GM12878 (cell line): ENCODE data around the gene APC2. TPM values are rescaled to one million over a fixed set of nuclear protein-coding genes. Genes with fewer than 3 reads are reported as not detected.

Source experiments
- ATAC-seq: fragments of 200-7000 bp; cut with Tn5 transposase; 3 replicates; pipeline ENCODE4 v1.9.1; 2020; ENCODE audit warnings: mild to moderate bottlenecking, moderate library complexity
- BruUV-seq: library from RNA; stranded (reverse); fragments of 400-500 nt; replicated peaks from 2 replicates; lab custom pipeline; 2021; lab: Mats Ljungman, UMichigan
- CTCF ChIA-PET: fragments of 300-600 bp; sonication (Branson Sonifier 250); formaldehyde crosslinking; extraction: SDS; loops from one replicate; lab custom pipeline; 2021; ENCODE audit warnings: inconsistent platforms; lab: Yijun Ruan, JAX
- POLR2A ChIA-PET: fragments of 350-600 bp; formaldehyde crosslinking; extraction: SDS; loops from one replicate; lab custom pipeline; 2021; ENCODE audit warnings: inconsistent platforms; lab: Charles Lee
- RAD21 ChIA-PET: fragments of 300-600 bp; sonication (Branson Sonifier 250); formaldehyde crosslinking; loops from one replicate; lab custom pipeline; 2023; ENCODE audit warnings: antibody characterized with exemption; ENCODE audit not compliant: unreplicated experiment; lab: Charles Lee
- SMC1A ChIA-PET: fragments of 300-600 bp; sonication (Branson Sonifier 250); formaldehyde crosslinking; loops from one replicate; lab custom pipeline; 2023; ENCODE audit not compliant: unreplicated experiment, uncharacterized antibody; lab: Charles Lee
- DNase-seq: peaks from one replicate; pipeline ENCODE4 v3.0.0-alpha.2; 2011; ENCODE audit warnings: low read depth, low spot score
- FAIRE-seq: peaks from 3 replicates; lab custom pipeline; 2011; peaks lifted over from hg19 to GRCh38; lab: Jason Lieb, UNC
- H2AFZ ChIP-seq: 2 replicates; pipeline ENCODE4 v1.6.0; 2011; ENCODE audit warnings: low read depth, low read length, control low read depth; ENCODE audit not compliant: control insufficient read depth
- H3K27ac ChIP-seq: 2 replicates; pipeline ENCODE4 v1.5.1; 2011; ENCODE audit warnings: control low read depth; ENCODE audit not compliant: control insufficient read depth, insufficient read depth
- H3K27me3 ChIP-seq, 2 experiments: replicated peaks in 1 of 2; 2 replicates each; pipeline versions ENCODE4 v1.6.0 to v1.6.1; 2011; ENCODE audit warnings: low read length in 1 of 2; ENCODE audit not compliant: control insufficient read depth in 2 of 2, insufficient read depth in 2 of 2
- H3K36me3 ChIP-seq, 2 experiments: 2 replicates each; pipeline ENCODE4 v1.5.1; 2011; ENCODE audit warnings: low read length in 1 of 2; ENCODE audit not compliant: control insufficient read depth in 2 of 2, insufficient read depth in 2 of 2
- H3K4me1 ChIP-seq: 2 replicates; pipeline ENCODE4 v1.6.1; 2011; ENCODE audit warnings: mild to moderate bottlenecking, low read length, moderate library complexity, mixed read lengths; ENCODE audit not compliant: control insufficient read depth, insufficient read depth
- H3K4me2 ChIP-seq: 2 replicates; pipeline ENCODE4 v1.6.0; 2011; ENCODE audit warnings: control low read depth; ENCODE audit not compliant: control insufficient read depth, insufficient read depth
- H3K4me3 ChIP-seq: fragments of 200-600 bp; sonication (generic); 2 replicates; pipeline ENCODE4 v1.5.1; 2016
- H3K79me2 ChIP-seq: 2 replicates; pipeline ENCODE4 v1.6.0; 2011; ENCODE audit warnings: low read length; ENCODE audit not compliant: control insufficient read depth, insufficient read depth
- H3K9ac ChIP-seq: 2 replicates; pipeline ENCODE4 v1.8.0; 2011; ENCODE audit warnings: low read length, control low read depth, mixed read lengths; ENCODE audit not compliant: control insufficient read depth, insufficient read depth
- H3K9me3 ChIP-seq: replicated peaks from 3 replicates; pipeline ENCODE4 v1.5.1; 2011; ENCODE audit warnings: mild to moderate bottlenecking, low read length; ENCODE audit not compliant: control insufficient read depth, insufficient read depth
- H4K20me1 ChIP-seq: 2 replicates; pipeline ENCODE4 v1.6.0; 2011; ENCODE audit not compliant: control insufficient read depth, insufficient read depth
- DPF2 ChIP-seq: fragments of 450-650 bp; IDR thresholded peaks from 2 replicates; pipeline ENCODE4 v1.6.1; 2017; ENCODE audit warnings: mild to moderate bottlenecking
- E4F1 ChIP-seq: fragments of 450-650 bp; IDR thresholded peaks from 2 replicates; pipeline ENCODE4 v1.6.1; 2018; ENCODE audit warnings: borderline replicate concordance, mild to moderate bottlenecking; ENCODE audit not compliant: partially characterized antibody
- ELK1 ChIP-seq: IDR thresholded peaks from 2 replicates; pipeline ENCODE4 v1.6.1; 2012; ENCODE audit warnings: low read depth, low read length, improper control_type of control experiment
- MLLT1 ChIP-seq: fragments of 450-650 bp; IDR thresholded peaks from 2 replicates; pipeline ENCODE4 v1.6.1; 2016; ENCODE audit warnings: mild to moderate bottlenecking
- RAD21 ChIP-seq: IDR thresholded peaks from 2 replicates; pipeline ENCODE4 v1.6.1; 2011; ENCODE audit warnings: mild to moderate bottlenecking, low read depth, low read length, moderate library complexity; ENCODE audit not compliant: insufficient read depth
- SIX5 ChIP-seq: IDR thresholded peaks from 2 replicates; pipeline ENCODE4 v1.6.1; 2011; ENCODE audit warnings: mild to moderate bottlenecking, low read depth, low read length, moderate library complexity; ENCODE audit not compliant: severe bottlenecking
- SMARCA5 ChIP-seq: fragments of 450-650 bp; IDR thresholded peaks from 2 replicates; pipeline ENCODE4 v1.6.1; 2017; ENCODE audit warnings: mild to moderate bottlenecking
- STAT3 ChIP-seq: IDR thresholded peaks from 2 replicates; pipeline ENCODE4 v1.6.1; 2011; ENCODE audit warnings: low read depth, low read length, improper control_type of control experiment
- TARDBP ChIP-seq: IDR thresholded peaks from 2 replicates; pipeline ENCODE4 v1.6.1; 2016; ENCODE audit warnings: borderline replicate concordance
- ZBED1 ChIP-seq: IDR thresholded peaks from 2 replicates; pipeline ENCODE4 v1.6.1; 2016; ENCODE audit warnings: borderline replicate concordance
- ZNF622 ChIP-seq: fragments of 450-650 bp; IDR thresholded peaks from 2 replicates; pipeline ENCODE4 v1.6.1; 2017; ENCODE audit warnings: mild to moderate bottlenecking, inconsistent platforms
- ZNF687 ChIP-seq: fragments of 450-650 bp; IDR thresholded peaks from 2 replicates; pipeline ENCODE4 v1.6.1; 2017; ENCODE audit warnings: mild to moderate bottlenecking, moderate library complexity
- WGBS: methylation state at CpG from one replicate; pipeline ENCODE4 v1.1.6; 2016; ENCODE audit warnings: low lambda C conversion rate; ENCODE audit not compliant: insufficient replicate concordance, insufficient coverage; ENCODE audit errors: missing lambda C conversion rate; 5-methylcytosine and 5-hydroxymethylcytosine counted together
- in situ Hi-C: fragments of 300-500 bp; cut with MboI; formaldehyde crosslinking; loops from 9 replicates; pipeline ENCODE4 v1.14.3; 2018; ENCODE audit warnings: mixed read lengths
- intact Hi-C: fragments of 100-400 bp; cut with micrococcal nuclease; formaldehyde crosslinking; loops from one replicate; pipeline ENCODE4 v1.14.2; 2022; ENCODE audit not compliant: unreplicated experiment
- polyA plus RNA-seq, 11 experiments: library from polyadenylated mRNA; depleted of rRNA in 4 of 11; unstranded in 6 of 11; stranded (reverse) in 5 of 11; fragments of >200 nt; fragmentation: Nextera tagmentation in 4 of 11; fragmentation: Illumina TruSeq in 1 of 11; extraction: Ambion mirVana in 4 of 11; extraction: Trizol in 1 of 11; gene quantifications; 1 replicate in 1 of 11; 2 replicates in 10 of 11; pipeline versions ENCODE4 v1.2.1 to v1.2.3, GENCODE V29; 2011 to 2016; ENCODE audit warnings: inconsistent platforms in 2 of 11, missing spikeins in 2 of 11, low read depth in 1 of 11
- total RNA-seq, 4 experiments: library from RNA; depleted of rRNA in 3 of 4; stranded (reverse); fragments of >200 nt in 3 of 4; fragmentation: Illumina TruSeq in 1 of 4; extraction: Trizol in 1 of 4; gene quantifications; 2 replicates each; pipeline versions ENCODE4 v1.2.1 to v1.2.3, GENCODE V29; 2013 to 2021

The APC2 gene
- total and polyA plus RNA-seq, 10 of the 15 experiments (the other 5 are each of a cell fraction or from before 2014, with no cell fraction given), result under 0.01 to 0.73 (median 0.04) TPM; not detected in 5

- H2AFZ ChIP-seq, result no peak overlapping the region
- ChIA-PET RAD21 (no interaction called here), POLR2A (no interaction called here), SMC1A (no interaction called here), CTCF (interaction anchor here (0.6 to 1.2 kb wide), 3 partner anchors 15 to 187 kb away, joined by 3 read pairs; no protein-coding TSS in a partner anchor)
- no peaks in the 10 kb centered on the region for H4K20me1 ChIP-seq
- no peaks in the 10 kb centered on the region for H3K4me1 ChIP-seq
- H3K9ac ChIP-seq, result no peak overlapping the region
- ATAC-seq, result no peak
- no peak for FAIRE-seq
- H3K27me3 ChIP-seq, result no peaks in the 10 kb centered on the region; a peak in 1 of 4 replicates
- no TSS peak for BruUV-seq
- H3K4me3 ChIP-seq, result no peak overlapping the region
- no peaks in the 10 kb centered on the region for H3K36me3 ChIP-seq
- DNase-seq, result no peak
- in situ Hi-C loops, result no loop called here
- intact Hi-C loops, result no loop called here
- no peaks in the 10 kb centered on the region for H3K79me2 ChIP-seq
- TF ChIP-seq E4F1, result no peak
- no peak for TF ChIP-seq ZNF687
- no peak for TF ChIP-seq STAT3
- no peak for TF ChIP-seq SIX5
- no peak for TF ChIP-seq DPF2
- TF ChIP-seq MLLT1, result no peak
- no peak for TF ChIP-seq RAD21
- TF ChIP-seq TARDBP, result no peak
- TF ChIP-seq ELK1, result no peak
- TF ChIP-seq ZNF622, result no peak
- TF ChIP-seq SMARCA5, result no peak
- no peak for TF ChIP-seq ZBED1
- WGBS, result 31% methylated on average over 22 of the region's 23 CpGs
- H3K4me2 ChIP-seq, result no peak overlapping the region
- H3K9me3 ChIP-seq, result no peaks in the 10 kb centered on the region; the same call in 2 of the 3 replicates
- H3K27ac ChIP-seq, result no peak overlapping the region
Measured at GRCh38 chr19:1503925-1504773, 54.2 kb downstream of the APC2 start.
